ENCODE data around the gene TCF4. TPM values are rescaled to one million over a fixed set of nuclear protein-coding genes. Genes with fewer than 3 reads are reported as not detected.

TCF4 gene
- polyA plus RNA-seq, 1 of the 3 experiments (the other 2 are of a cell fraction) = 39.1 TPM

GRCh38 chr18:55523001-55523400 is 65.0 kb downstream of the TCF4 start:
- Histone ChIP-seq H3K4me2 (no peak overlapping the region), H3K9ac (no peak overlapping the region), H3K27me3 (ENCODE audit: insufficient read depth) (no peaks in the 10 kb centered on the region), H3F3A (replicated peaks; ENCODE audit: insufficient read depth) (peaks cover 3% of the 10 kb centered on the region), H3K9me2 (no peaks in the 10 kb centered on the region), H4K20me1 (ENCODE audit: insufficient read depth) (no peaks in the 10 kb centered on the region), H3K4me3 (ENCODE audit: low read depth in 2 of 2, low read length in 1 of 2) (no peak overlapping the region), H3K9me3 (no peaks in the 10 kb centered on the region), H2AFZ (ENCODE audit: low read depth) (no peak overlapping the region), H3K27ac (ENCODE audit: low read depth in 2 of 2, low read length in 1 of 2) (no peak overlapping the region), H3K4me1 (ENCODE audit: control insufficient read depth in 1 of 2, insufficient read depth in 2 of 2, low read depth in 1 of 2, low read length in 1 of 2) (peaks cover 6 to 12% of the 10 kb centered on the region in 2 experiments; a peak in 3 of 4 replicates), H3K79me2 (ENCODE audit: insufficient read depth) (peaks cover 75% of the 10 kb centered on the region), H3K36me3 (replicated peaks in 1 of 2; ENCODE audit: control insufficient read depth in 1 of 2, insufficient read depth in 2 of 2, low read length in 1 of 2) (peaks cover 0 to 4% of the 10 kb centered on the region in 2 experiments)
- no peak for DNase-seq
- CTCF ChIA-PET = interaction anchor here (0.7 kb wide), 1 partner anchor 1201 kb away, joined by 3 read pairs; no protein-coding TSS in a partner anchor
- POLR2A ChIA-PET = no interaction called here
- TF ChIP-seq IRF3 (IDR thresholded peaks at IDR 0.05; ENCODE audit: low read depth, low read length) (no peak), MAX (IDR thresholded peaks at IDR 0.05; ENCODE audit: low read depth) (no peak), TEAD4 (IDR thresholded peaks at IDR 0.05; ENCODE audit: borderline replicate concordance, insufficient read depth) (no peak), REST (IDR thresholded peaks at IDR 0.05; ENCODE audit: low read depth, low read length) (no peak), GABPA (IDR thresholded peaks at IDR 0.05; ENCODE audit: low read depth) (no peak), RXRA (IDR thresholded peaks at IDR 0.05; ENCODE audit: borderline replicate concordance, low read depth) (no peak), TCF12 (IDR thresholded peaks at IDR 0.05) (no peak), SIN3A (IDR thresholded peaks at IDR 0.05; ENCODE audit: borderline replicate concordance, low read depth, low read length) (no peak), RCOR1 (IDR thresholded peaks at IDR 0.05; ENCODE audit: low read length) (no peak)

GRCh38 chr18:55522011-55522410 is 66.0 kb downstream of the TCF4 start:
- ChIA-PET CTCF (interaction anchor here (0.6 to 1.6 kb wide), 4 partner anchors 8 to 386 kb away, joined by 3 to 5 read pairs (median 4); no protein-coding TSS in a partner anchor), POLR2A (interaction anchor here (1.0 kb wide), 1 partner anchor 65 kb away, joined by 3 read pairs; no protein-coding TSS in a partner anchor)
- H3K27me3 ChIP-seq (ENCODE audit: insufficient read depth) = no peaks in the 10 kb centered on the region
- WGBS (ENCODE audit: low lambda C conversion rate) = 86% methylated on average over 3 of the region's 3 CpGs
- no peaks in the 10 kb centered on the region for H3K9me2 ChIP-seq
- no peaks in the 10 kb centered on the region for H4K20me1 ChIP-seq (ENCODE audit: insufficient read depth)
- no peak overlapping the region for H3K9ac ChIP-seq
- peaks cover 8% of the 10 kb centered on the region for H3F3A ChIP-seq (replicated peaks; ENCODE audit: insufficient read depth)
- H3K4me2 ChIP-seq = no peak overlapping the region
- peaks cover 6 to 12% of the 10 kb centered on the region in 2 experiments; a peak in 3 of 4 replicates for H3K4me1 ChIP-seq (ENCODE audit: control insufficient read depth in 1 of 2, insufficient read depth in 2 of 2, low read depth in 1 of 2, low read length in 1 of 2)
- H3K4me3 ChIP-seq (ENCODE audit: low read depth in 2 of 2, low read length in 1 of 2) = no peak overlapping the region; a peak in 1 of 4 replicates
- peaks cover 0 to 7% of the 10 kb centered on the region in 2 experiments for H3K36me3 ChIP-seq (replicated peaks in 1 of 2; ENCODE audit: control insufficient read depth in 1 of 2, insufficient read depth in 2 of 2, low read length in 1 of 2)
- H3K9me3 ChIP-seq = no peaks in the 10 kb centered on the region
- TF ChIP-seq EP300 (IDR thresholded peaks at IDR 0.05; ENCODE audit: borderline replicate concordance in 1 of 2, low read depth in 1 of 2, low read length in 1 of 2) (no peak), CTCF (IDR thresholded peaks at IDR 0.05) (peak; percentile 54)
- H3K27ac ChIP-seq (ENCODE audit: low read depth in 2 of 2, low read length in 1 of 2) = peak overlapping the region in 1 of 2 experiments; percentile 16; a peak in 1 of 4 replicates
- peaks cover 73% of the 10 kb centered on the region for H3K79me2 ChIP-seq (ENCODE audit: insufficient read depth)
- no peak overlapping the region for H2AFZ ChIP-seq (ENCODE audit: low read depth)
- DNase-seq = no peak
